Suprapubic skin (tissue), 4 donors: ENCODE data around the gene KCNK6. TPM values are rescaled to one million over a fixed set of nuclear protein-coding genes. Genes with fewer than 3 reads are reported as not detected.

Source experiments
- DNase-seq, 2 donors: peaks; one replicate each; pipeline ENCODE4 v3.0.0-alpha.2; 2019; ENCODE audit warnings: low spot score in 2 of 2
- H3K27ac ChIP-seq: fragments of 200-600 bp; sonication (generic); one replicate; pipeline ENCODE4 v1.5.1; 2019
- H3K27me3 ChIP-seq: fragments of 200-600 bp; sonication (generic); one replicate; pipeline ENCODE4 v1.5.1; 2019
- H3K36me3 ChIP-seq: fragments of 200-600 bp; sonication (generic); one replicate; pipeline ENCODE4 v1.5.1; 2019
- H3K4me1 ChIP-seq: fragments of 200-600 bp; sonication (generic); one replicate; pipeline ENCODE4 v1.5.1; 2019
- H3K4me3 ChIP-seq: fragments of 200-600 bp; sonication (generic); one replicate; pipeline ENCODE4 v1.5.1; 2019; ENCODE audit warnings: mild to moderate bottlenecking
- H3K9me3 ChIP-seq: fragments of 200-600 bp; sonication (generic); one replicate; pipeline ENCODE4 v1.5.1; 2019
- EP300 ChIP-seq: sonication (generic); formaldehyde crosslinking; IDR thresholded peaks from one replicate; pipeline ENCODE4 v1.6.1; 2017; ENCODE audit warnings: antibody characterized with exemption
- POLR2A ChIP-seq, 2 donors: fragments of 450-650 bp; IDR thresholded peaks; one replicate each; pipeline ENCODE4 v1.6.1; 2017; ENCODE audit warnings: antibody characterized with exemption in 2 of 2, mild to moderate bottlenecking in 2 of 2, moderate library complexity in 2 of 2
- POLR2AphosphoS5 ChIP-seq, 3 donors: sonication (generic); formaldehyde crosslinking; IDR thresholded peaks; one replicate each; pipeline ENCODE4 v1.6.1; 2017; ENCODE audit warnings: antibody characterized with exemption in 3 of 3
- WGBS: methylation state at CpG from one replicate; pipeline ENCODE4 v1.1.5; 2018; 5-methylcytosine and 5-hydroxymethylcytosine counted together
- total RNA-seq, 4 donors: library from RNA; depleted of rRNA; stranded (reverse); fragments of >200 nt; gene quantifications; one replicate each; pipeline ENCODE4 v1.1.0, GENCODE V29; 2016
- TF ChIP-seq, protein P1 (sequence below), 2 donors: fragments of 200-600 bp in 1 of 2; fragments of 450-650 bp in 1 of 2; sonication (generic) in 1 of 2; IDR thresholded peaks; one replicate each; pipeline ENCODE4 v1.5.1; 2016 to 2019; ENCODE audit warnings: antibody characterized with exemption in 2 of 2, mild to moderate bottlenecking in 1 of 2, moderate library complexity in 1 of 2

Gene KCNK6
- total RNA-seq, 4 donors from 2014 or later: 18.6 to 27.4 (median 22.8) TPM

DNA sequence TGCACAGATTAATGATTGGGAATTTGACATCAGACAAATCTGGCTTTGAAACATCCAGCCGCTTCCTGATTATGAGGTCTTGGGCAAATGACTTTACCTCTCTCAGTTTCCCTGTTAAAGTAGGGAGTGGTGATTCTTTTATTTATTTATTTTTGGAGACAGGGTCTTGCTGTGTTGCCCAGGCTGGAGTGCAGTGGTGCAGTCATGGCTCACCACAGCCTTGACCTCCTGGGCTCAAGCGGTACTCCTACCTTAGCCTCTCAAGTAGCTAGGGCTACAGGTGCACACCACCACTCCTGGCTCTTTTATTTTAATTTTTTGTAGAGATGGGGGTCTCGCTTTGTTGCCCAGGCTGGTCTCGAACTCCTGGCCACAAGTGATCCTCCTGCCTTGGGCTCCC, 57.4 kb downstream of the KCNK6 start:
- Histone ChIP-seq H3K4me1 (peaks cover 30% of the 10 kb centered on the region), H3K4me3 (no peak overlapping the region), H3K27ac (no peak overlapping the region), H3K27me3 (no peaks in the 10 kb centered on the region), H3K9me3 (no peaks in the 10 kb centered on the region), H3K36me3 (peaks cover 50% of the 10 kb centered on the region)
- TF ChIP-seq POLR2AphosphoS5 (IDR thresholded peaks at IDR 0.05) (no peak), EP300 (no peak), POLR2A (IDR thresholded peaks at IDR 0.05) (no peak)
- TF ChIP-seq, protein P1, sequence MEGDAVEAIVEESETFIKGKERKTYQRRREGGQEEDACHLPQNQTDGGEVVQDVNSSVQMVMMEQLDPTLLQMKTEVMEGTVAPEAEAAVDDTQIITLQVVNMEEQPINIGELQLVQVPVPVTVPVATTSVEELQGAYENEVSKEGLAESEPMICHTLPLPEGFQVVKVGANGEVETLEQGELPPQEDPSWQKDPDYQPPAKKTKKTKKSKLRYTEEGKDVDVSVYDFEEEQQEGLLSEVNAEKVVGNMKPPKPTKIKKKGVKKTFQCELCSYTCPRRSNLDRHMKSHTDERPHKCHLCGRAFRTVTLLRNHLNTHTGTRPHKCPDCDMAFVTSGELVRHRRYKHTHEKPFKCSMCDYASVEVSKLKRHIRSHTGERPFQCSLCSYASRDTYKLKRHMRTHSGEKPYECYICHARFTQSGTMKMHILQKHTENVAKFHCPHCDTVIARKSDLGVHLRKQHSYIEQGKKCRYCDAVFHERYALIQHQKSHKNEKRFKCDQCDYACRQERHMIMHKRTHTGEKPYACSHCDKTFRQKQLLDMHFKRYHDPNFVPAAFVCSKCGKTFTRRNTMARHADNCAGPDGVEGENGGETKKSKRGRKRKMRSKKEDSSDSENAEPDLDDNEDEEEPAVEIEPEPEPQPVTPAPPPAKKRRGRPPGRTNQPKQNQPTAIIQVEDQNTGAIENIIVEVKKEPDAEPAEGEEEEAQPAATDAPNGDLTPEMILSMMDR (IDR thresholded peaks at IDR 0.05): no peak
- WGBS: 88% methylated on average over 4 of the region's 4 CpGs
- no peak for DNase-seq

DNA sequence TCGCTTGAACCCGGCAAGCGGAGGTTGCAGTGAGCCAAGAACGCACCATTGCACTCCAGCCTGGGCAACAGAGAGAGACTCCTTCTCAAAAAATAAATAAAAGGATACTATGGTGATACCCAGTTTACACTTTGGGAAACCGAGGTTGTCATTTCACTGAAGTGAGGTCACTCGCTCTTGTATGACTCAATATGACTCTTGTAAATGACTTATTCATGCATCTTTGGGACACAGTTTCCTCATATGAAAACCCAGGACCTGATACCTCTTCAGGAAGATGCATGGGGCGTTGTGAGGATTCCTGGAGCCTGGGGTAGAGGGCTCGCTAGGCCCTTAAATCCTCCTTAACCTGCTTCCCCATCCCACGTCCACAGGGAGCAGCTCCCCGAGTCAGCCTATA, 59.2 kb downstream of the KCNK6 start:
- no peak for DNase-seq
- no peaks in the 10 kb centered on the region for H3K27me3 ChIP-seq
- TF ChIP-seq POLR2AphosphoS5 (IDR thresholded peaks at IDR 0.05) (no peak), POLR2A (IDR thresholded peaks at IDR 0.05) (no peak), EP300 (no peak)
- TF ChIP-seq, protein P1 (IDR thresholded peaks at IDR 0.05): no peak
- H3K27ac ChIP-seq: no peak overlapping the region
- 94% methylated on average over 9 of the region's 10 CpGs for WGBS
- peaks cover 67% of the 10 kb centered on the region for H3K36me3 ChIP-seq
- no peak overlapping the region for H3K4me3 ChIP-seq
- H3K9me3 ChIP-seq: no peaks in the 10 kb centered on the region
- peaks cover 34% of the 10 kb centered on the region for H3K4me1 ChIP-seq

DNA sequence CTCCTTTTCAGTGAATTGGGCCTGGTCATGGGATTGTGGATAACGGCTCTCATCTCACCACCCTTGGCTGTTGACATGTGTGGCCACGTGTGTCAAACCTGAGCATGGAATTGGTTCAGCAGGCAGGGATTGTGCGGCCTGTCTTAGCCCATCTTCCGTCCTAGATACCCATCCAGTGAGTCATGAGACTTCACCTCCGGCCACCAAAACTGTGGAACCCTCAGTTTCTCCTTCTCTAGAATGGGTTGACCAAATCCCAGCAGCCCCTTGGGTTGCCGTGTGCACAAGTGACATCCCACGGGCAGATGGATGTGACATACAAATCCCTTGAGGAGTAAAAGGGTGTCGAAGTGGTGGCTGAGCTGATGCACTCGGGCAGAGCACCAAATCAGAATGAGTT, 61.5 kb downstream of the KCNK6 start:
- 94% methylated on average over 8 of the region's 9 CpGs for WGBS
- TF ChIP-seq POLR2A (IDR thresholded peaks at IDR 0.05) (no peak), EP300 (no peak), POLR2AphosphoS5 (IDR thresholded peaks at IDR 0.05) (no peak)
- TF ChIP-seq, protein P1 (IDR thresholded peaks at IDR 0.05): no peak
- Histone ChIP-seq H3K9me3 (no peaks in the 10 kb centered on the region), H3K4me3 (no peak overlapping the region), H3K36me3 (peaks cover 73% of the 10 kb centered on the region), H3K4me1 (peaks cover 29% of the 10 kb centered on the region), H3K27me3 (no peaks in the 10 kb centered on the region), H3K27ac (no peak overlapping the region)
- DNase-seq: no peak

Other genes starting within 250 kb of the KCNK6 start
- gene DPF1, start 95.6 kb upstream of the KCNK6 start, total RNA-seq: 1 to 10 TPM in 1 of 4 donors, not detected in 3; 1.1 TPM
- 10 to 100 TPM in 1 of 4 donors, 1 to 10 TPM in 3; 2.3 to 13.3 (median 7.7) TPM for gene PPP1R14A, start 63.5 kb upstream of the KCNK6 start, total RNA-seq
- 100 to 1,000 TPM; 359 to 639 (median 494) TPM for gene SPINT2, start 55.3 kb upstream of the KCNK6 start, total RNA-seq
- gene C19orf33, start 15.6 kb upstream of the KCNK6 start, total RNA-seq: 100 to 1,000 TPM; 182 to 452 (median 349) TPM
- gene YIF1B, start 3.9 kb upstream of the KCNK6 start, total RNA-seq: 10 to 100 TPM; 14.2 to 36.4 (median 26.1) TPM
- gene CATSPERG, start 16.0 kb downstream of the KCNK6 start, total RNA-seq: 10 to 100 TPM in 2 of 4 donors, 1 to 10 TPM in 2; 4.1 to 26.3 (median 13.8) TPM
- gene PSMD8, start 54.7 kb downstream of the KCNK6 start, total RNA-seq: 100 to 1,000 TPM; 190 to 303 (median 296) TPM
- gene GGN, start 68.2 kb downstream of the KCNK6 start, total RNA-seq: under 1 TPM in 3 of 4 donors, not detected in 1; 0.26 to 0.68 (median 0.60) TPM
- gene SPRED3, start 68.9 kb downstream of the KCNK6 start, total RNA-seq: 1 to 10 TPM in 2 of 4 donors, under 1 TPM in 2; 0.44 to 3.5 (median 1.2) TPM
- 10 to 100 TPM; 32.6 to 45.6 (median 36.7) TPM for gene FAM98C, start 83.2 kb downstream of the KCNK6 start, total RNA-seq
- gene RASGRP4, start 106.4 kb downstream of the KCNK6 start, total RNA-seq: 1 to 10 TPM in 3 of 4 donors, under 1 TPM in 1; 0.91 to 2.3 (median 1.6) TPM
- 10 to 100 TPM in 3 of 4 donors, 1 to 10 TPM in 1; 8.4 to 26.1 (median 13.1) TPM for gene RYR1, start 113.8 kb downstream of the KCNK6 start, total RNA-seq